GM12878 (cell line): ENCODE measurements around the gene UBAC2. TPM values are rescaled to one million over a fixed set of nuclear protein-coding genes. Genes with fewer than 3 reads are reported as not detected.

Source experiments
- ASH2L ChIP-seq: fragments of 300-600, 200-600 bp; sonication (generic); IDR thresholded peaks from 2 replicates; pipeline ENCODE4 v1.6.1; 2017; ENCODE audit warnings: low read depth, mild to moderate bottlenecking, borderline replicate concordance
- CBFB ChIP-seq: IDR thresholded peaks from 2 replicates; pipeline ENCODE4 v1.6.1; 2016; ENCODE audit warnings: antibody characterized with exemption, low read depth
- CHD2 ChIP-seq: IDR thresholded peaks from 2 replicates; pipeline ENCODE4 v1.6.1; 2011; ENCODE audit warnings: low read depth, low read length, improper control_type of control experiment, borderline replicate concordance
- EED ChIP-seq: sonication (generic); IDR thresholded peaks from 2 replicates; pipeline ENCODE4 v1.6.1; 2016; ENCODE audit warnings: antibody characterized with exemption, low read depth
- GABPA ChIP-seq: IDR thresholded peaks from 2 replicates; pipeline ENCODE4 v1.6.1; 2014; ENCODE audit warnings: antibody characterized with exemption, low read depth, mild to moderate bottlenecking, inconsistent platforms
- NBN ChIP-seq: fragments of 450-650 bp; IDR thresholded peaks from 2 replicates; pipeline ENCODE4 v1.6.1; 2016
- NR2F1 ChIP-seq: fragments of 450-650 bp; conservative IDR thresholded peaks from 2 replicates; pipeline ENCODE4 v1.6.1; 2017; ENCODE audit warnings: mild to moderate bottlenecking
- RB1 ChIP-seq: fragments of 450-650 bp; formaldehyde crosslinking; IDR thresholded peaks from 2 replicates; pipeline ENCODE4 v1.6.1; 2017; ENCODE audit warnings: mild to moderate bottlenecking, borderline replicate concordance
- SPI1 ChIP-seq: IDR thresholded peaks from 2 replicates; pipeline ENCODE4 v1.6.1; 2011; ENCODE audit warnings: low read depth, mild to moderate bottlenecking, low read length, moderate library complexity, borderline replicate concordance; ENCODE audit not compliant: insufficient read depth
- polyA plus RNA-seq, 11 experiments: library from polyadenylated mRNA; depleted of rRNA in 4 of 11; unstranded in 6 of 11; stranded (reverse) in 5 of 11; fragments of >200 nt; fragmentation: Nextera tagmentation in 4 of 11; fragmentation: Illumina TruSeq in 1 of 11; extraction: Ambion mirVana in 4 of 11; extraction: Trizol in 1 of 11; gene quantifications; 1 replicate in 1 of 11; 2 replicates in 10 of 11; pipeline versions ENCODE4 v1.2.1 to v1.2.3, GENCODE V29; 2011 to 2016; ENCODE audit warnings: inconsistent platforms in 2 of 11, missing spikeins in 2 of 11, low read depth in 1 of 11
- total RNA-seq, 4 experiments: library from RNA; depleted of rRNA in 3 of 4; stranded (reverse); fragments of >200 nt in 3 of 4; fragmentation: Illumina TruSeq in 1 of 4; extraction: Trizol in 1 of 4; gene quantifications; 2 replicates each; pipeline versions ENCODE4 v1.2.1 to v1.2.3, GENCODE V29; 2013 to 2021
- TF ChIP-seq, protein P1 (sequence below): fragments of 450-650 bp; formaldehyde crosslinking; IDR thresholded peaks from 2 replicates; pipeline ENCODE4 v1.4.0; 2022; ENCODE audit warnings: mild to moderate bottlenecking, moderate library complexity
- TF ChIP-seq, protein P2 (sequence below): fragments of 450-650 bp; IDR thresholded peaks from 2 replicates; pipeline ENCODE4 v1.6.1; 2017; ENCODE audit warnings: mild to moderate bottlenecking, moderate library complexity
- TF ChIP-seq, protein P3 (sequence below): fragments of 450-650 bp; IDR thresholded peaks from 2 replicates; pipeline ENCODE4 v1.6.1; 2018; ENCODE audit warnings: mild to moderate bottlenecking, low read depth, moderate library complexity; ENCODE audit not compliant: partially characterized antibody
- TF ChIP-seq, protein P4 (sequence below): fragments of 450-650 bp; IDR thresholded peaks from 2 replicates; pipeline ENCODE4 v1.6.1; 2016; ENCODE audit warnings: mild to moderate bottlenecking
- TF ChIP-seq, protein P5 (sequence below): fragments of 450-650 bp; IDR thresholded peaks from 2 replicates; pipeline ENCODE4 v1.6.1; 2017; ENCODE audit warnings: mild to moderate bottlenecking

The UBAC2 gene
- total and polyA plus RNA-seq, 10 of the 15 experiments (the other 5 are each of a cell fraction or from before 2014, with no cell fraction given) = 3.0 to 54.6 (median 17.4) TPM

DNA sequence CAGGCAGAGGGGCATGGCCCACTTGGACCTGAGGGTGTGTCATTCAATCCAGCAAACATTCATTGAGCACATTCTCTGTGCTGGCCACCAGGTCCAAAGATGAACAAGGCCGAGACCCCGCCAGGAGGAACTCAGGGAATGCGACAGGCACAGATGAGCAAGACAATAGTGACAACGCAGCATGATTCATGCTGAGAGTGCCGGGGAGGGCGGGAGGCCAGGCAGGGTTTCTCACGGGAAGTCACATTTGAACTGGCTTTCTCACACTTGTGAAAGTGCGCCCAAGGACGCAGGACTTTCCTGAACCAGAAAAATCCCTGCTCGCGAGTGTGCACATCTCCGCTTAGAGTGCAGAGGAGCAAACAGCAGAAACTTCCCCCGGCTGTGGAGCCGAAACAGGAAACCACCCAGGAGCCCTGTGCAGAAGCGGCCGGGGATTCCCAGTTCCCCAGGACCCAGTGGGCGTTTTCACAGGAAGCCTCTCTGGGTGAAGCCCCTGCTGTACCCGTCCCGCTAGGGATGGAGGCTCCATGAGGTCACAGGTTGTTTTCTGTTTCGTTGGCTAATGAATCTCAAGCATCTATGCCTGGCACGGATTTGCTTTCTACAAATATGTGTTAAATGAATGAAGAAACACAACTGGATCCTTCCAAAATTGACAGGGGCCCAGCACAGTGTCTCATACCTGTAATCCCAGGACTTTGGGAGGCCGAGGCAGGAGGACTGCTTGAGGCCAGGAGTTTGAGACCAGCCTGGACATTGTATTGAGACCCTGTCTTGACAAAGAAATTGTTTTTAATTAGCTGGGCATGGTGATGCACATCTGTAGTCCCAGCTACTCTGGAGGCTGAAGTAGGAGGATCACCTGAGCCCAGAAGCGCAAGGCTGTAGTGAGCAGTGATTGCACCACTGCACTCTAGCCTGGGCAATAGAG, 232.2 kb downstream of the UBAC2 start (continued):
- TF ChIP-seq, protein P1, sequence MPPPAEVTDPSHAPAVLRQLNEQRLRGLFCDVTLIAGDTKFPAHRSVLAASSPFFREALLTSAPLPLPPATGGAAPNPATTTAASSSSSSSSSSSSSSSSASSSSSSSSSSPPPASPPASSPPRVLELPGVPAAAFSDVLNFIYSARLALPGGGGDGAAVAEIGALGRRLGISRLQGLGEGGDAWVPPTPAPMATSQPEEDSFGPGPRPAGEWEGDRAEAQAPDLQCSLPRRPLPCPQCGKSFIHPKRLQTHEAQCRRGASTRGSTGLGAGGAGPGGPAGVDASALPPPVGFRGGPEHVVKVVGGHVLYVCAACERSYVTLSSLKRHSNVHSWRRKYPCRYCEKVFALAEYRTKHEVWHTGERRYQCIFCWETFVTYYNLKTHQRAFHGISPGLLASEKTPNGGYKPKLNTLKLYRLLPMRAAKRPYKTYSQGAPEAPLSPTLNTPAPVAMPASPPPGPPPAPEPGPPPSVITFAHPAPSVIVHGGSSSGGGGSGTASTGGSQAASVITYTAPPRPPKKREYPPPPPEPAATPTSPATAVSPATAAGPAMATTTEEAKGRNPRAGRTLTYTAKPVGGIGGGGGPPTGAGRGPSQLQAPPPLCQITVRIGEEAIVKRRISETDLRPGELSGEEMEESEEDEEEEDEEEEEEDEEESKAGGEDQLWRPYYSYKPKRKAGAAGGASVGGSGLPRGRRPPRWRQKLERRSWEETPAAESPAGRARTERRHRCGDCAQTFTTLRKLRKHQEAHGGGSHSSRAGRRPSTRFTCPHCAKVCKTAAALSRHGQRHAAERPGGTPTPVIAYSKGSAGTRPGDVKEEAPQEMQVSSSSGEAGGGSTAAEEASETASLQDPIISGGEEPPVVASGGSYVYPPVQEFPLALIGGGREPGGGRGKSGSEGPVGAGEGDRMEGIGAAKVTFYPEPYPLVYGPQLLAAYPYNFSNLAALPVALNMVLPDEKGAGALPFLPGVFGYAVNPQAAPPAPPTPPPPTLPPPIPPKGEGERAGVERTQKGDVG (CRISPR knock-in tag) = peak; percentile 63; the same call in 1 of the 2 replicates
- peak; percentile 85 for TF ChIP-seq NBN
- peak; percentile 99 for TF ChIP-seq EED
- TF ChIP-seq ASH2L = no peak
- TF ChIP-seq, protein P2, sequence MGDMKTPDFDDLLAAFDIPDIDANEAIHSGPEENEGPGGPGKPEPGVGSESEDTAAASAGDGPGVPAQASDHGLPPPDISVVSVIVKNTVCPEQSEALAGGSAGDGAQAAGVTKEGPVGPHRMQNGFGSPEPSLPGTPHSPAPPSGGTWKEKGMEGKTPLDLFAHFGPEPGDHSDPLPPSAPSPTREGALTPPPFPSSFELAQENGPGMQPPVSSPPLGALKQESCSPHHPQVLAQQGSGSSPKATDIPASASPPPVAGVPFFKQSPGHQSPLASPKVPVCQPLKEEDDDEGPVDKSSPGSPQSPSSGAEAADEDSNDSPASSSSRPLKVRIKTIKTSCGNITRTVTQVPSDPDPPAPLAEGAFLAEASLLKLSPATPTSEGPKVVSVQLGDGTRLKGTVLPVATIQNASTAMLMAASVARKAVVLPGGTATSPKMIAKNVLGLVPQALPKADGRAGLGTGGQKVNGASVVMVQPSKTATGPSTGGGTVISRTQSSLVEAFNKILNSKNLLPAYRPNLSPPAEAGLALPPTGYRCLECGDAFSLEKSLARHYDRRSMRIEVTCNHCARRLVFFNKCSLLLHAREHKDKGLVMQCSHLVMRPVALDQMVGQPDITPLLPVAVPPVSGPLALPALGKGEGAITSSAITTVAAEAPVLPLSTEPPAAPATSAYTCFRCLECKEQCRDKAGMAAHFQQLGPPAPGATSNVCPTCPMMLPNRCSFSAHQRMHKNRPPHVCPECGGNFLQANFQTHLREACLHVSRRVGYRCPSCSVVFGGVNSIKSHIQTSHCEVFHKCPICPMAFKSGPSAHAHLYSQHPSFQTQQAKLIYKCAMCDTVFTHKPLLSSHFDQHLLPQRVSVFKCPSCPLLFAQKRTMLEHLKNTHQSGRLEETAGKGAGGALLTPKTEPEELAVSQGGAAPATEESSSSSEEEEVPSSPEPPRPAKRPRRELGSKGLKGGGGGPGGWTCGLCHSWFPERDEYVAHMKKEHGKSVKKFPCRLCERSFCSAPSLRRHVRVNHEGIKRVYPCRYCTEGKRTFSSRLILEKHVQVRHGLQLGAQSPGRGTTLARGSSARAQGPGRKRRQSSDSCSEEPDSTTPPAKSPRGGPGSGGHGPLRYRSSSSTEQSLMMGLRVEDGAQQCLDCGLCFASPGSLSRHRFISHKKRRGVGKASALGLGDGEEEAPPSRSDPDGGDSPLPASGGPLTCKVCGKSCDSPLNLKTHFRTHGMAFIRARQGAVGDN = peak; percentile 56; the same call in 1 of the 2 replicates
- peak; percentile 52; the same call in 1 of the 2 replicates for TF ChIP-seq RB1
- TF ChIP-seq, protein P3, sequence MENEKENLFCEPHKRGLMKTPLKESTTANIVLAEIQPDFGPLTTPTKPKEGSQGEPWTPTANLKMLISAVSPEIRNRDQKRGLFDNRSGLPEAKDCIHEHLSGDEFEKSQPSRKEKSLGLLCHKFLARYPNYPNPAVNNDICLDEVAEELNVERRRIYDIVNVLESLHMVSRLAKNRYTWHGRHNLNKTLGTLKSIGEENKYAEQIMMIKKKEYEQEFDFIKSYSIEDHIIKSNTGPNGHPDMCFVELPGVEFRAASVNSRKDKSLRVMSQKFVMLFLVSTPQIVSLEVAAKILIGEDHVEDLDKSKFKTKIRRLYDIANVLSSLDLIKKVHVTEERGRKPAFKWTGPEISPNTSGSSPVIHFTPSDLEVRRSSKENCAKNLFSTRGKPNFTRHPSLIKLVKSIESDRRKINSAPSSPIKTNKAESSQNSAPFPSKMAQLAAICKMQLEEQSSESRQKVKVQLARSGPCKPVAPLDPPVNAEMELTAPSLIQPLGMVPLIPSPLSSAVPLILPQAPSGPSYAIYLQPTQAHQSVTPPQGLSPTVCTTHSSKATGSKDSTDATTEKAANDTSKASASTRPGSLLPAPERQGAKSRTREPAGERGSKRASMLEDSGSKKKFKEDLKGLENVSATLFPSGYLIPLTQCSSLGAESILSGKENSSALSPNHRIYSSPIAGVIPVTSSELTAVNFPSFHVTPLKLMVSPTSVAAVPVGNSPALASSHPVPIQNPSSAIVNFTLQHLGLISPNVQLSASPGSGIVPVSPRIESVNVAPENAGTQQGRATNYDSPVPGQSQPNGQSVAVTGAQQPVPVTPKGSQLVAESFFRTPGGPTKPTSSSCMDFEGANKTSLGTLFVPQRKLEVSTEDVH = peak; percentile 15
- TF ChIP-seq, protein P4, sequence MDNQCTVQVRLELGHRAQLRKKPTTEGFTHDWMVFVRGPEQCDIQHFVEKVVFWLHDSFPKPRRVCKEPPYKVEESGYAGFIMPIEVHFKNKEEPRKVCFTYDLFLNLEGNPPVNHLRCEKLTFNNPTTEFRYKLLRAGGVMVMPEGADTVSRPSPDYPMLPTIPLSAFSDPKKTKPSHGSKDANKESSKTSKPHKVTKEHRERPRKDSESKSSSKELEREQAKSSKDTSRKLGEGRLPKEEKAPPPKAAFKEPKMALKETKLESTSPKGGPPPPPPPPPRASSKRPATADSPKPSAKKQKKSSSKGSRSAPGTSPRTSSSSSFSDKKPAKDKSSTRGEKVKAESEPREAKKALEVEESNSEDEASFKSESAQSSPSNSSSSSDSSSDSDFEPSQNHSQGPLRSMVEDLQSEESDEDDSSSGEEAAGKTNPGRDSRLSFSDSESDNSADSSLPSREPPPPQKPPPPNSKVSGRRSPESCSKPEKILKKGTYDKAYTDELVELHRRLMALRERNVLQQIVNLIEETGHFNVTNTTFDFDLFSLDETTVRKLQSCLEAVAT = peak; percentile 70
- peak; percentile 47; the same call in 1 of the 2 replicates for TF ChIP-seq CHD2
- TF ChIP-seq GABPA = no peak
- TF ChIP-seq, protein P5, sequence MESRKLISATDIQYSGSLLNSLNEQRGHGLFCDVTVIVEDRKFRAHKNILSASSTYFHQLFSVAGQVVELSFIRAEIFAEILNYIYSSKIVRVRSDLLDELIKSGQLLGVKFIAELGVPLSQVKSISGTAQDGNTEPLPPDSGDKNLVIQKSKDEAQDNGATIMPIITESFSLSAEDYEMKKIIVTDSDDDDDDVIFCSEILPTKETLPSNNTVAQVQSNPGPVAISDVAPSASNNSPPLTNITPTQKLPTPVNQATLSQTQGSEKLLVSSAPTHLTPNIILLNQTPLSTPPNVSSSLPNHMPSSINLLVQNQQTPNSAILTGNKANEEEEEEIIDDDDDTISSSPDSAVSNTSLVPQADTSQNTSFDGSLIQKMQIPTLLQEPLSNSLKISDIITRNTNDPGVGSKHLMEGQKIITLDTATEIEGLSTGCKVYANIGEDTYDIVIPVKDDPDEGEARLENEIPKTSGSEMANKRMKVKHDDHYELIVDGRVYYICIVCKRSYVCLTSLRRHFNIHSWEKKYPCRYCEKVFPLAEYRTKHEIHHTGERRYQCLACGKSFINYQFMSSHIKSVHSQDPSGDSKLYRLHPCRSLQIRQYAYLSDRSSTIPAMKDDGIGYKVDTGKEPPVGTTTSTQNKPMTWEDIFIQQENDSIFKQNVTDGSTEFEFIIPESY = no peak
- TF ChIP-seq CBFB = 0 out of 2 replicates have a peak, but pooled peaks have one; percentile 9
- TF ChIP-seq NR2F1 = peak; percentile 88
- peak; percentile 57; the same call in 1 of the 2 replicates for TF ChIP-seq SPI1
